ENCODE results near the gene MYPN.
"Not testable (repeated sequence)": the region's sequence is repeated elsewhere in the genome, so short reads cannot be mapped to it uniquely, and the experiment has no call there.

Gene MYPN

GRCh38 chr10:68233046-68233445 is 123.8 kb downstream of the MYPN start:
- DNase-seq (ENCODE audit: low read depth) = no peak

GRCh38 chr10:68235111-68235510 is 125.8 kb downstream of the MYPN start:
- no peak for DNase-seq (ENCODE audit: low read depth)

- no peak for DNase-seq (ENCODE audit: low read depth)
These were observed 126.3 kb downstream of the MYPN start for GRCh38 chr10:68235581-68235980.

GRCh38 chr10:68237173-68237572 is 127.9 kb downstream of the MYPN start:
- no peak for DNase-seq (ENCODE audit: low read depth)

GRCh38 chr10:68238371-68238770 is 129.1 kb downstream of the MYPN start:
- no peak for DNase-seq (ENCODE audit: low read depth)

GRCh38 chr10:68239069-68239468 is 129.8 kb downstream of the MYPN start:
- no peak for DNase-seq (ENCODE audit: low read depth)

- DNase-seq (ENCODE audit: low read depth) = no peak
These were observed 130.4 kb downstream of the MYPN start for GRCh38 chr10:68239596-68240150.

GRCh38 chr10:68242051-68242450 is 132.8 kb downstream of the MYPN start:
- no peak for DNase-seq (ENCODE audit: low read depth)

GRCh38 chr10:68246397-68246796 is 137.1 kb downstream of the MYPN start:
- not testable (repeated sequence) for DNase-seq (ENCODE audit: low read depth)

GRCh38 chr10:68247931-68248330 is 138.6 kb downstream of the MYPN start:
- no peak for DNase-seq (ENCODE audit: low read depth)

- no peak for DNase-seq (ENCODE audit: low read depth)
These were observed 140.0 kb downstream of the MYPN start for GRCh38 chr10:68249297-68249696.

GRCh38 chr10:68251151-68251550 is 141.9 kb downstream of the MYPN start:
- DNase-seq (ENCODE audit: low read depth) = no peak

- no peak for DNase-seq (ENCODE audit: low read depth)
These were observed 142.6 kb downstream of the MYPN start for GRCh38 chr10:68251625-68252495.

- no peak for DNase-seq (ENCODE audit: low read depth)
These were observed 144.1 kb downstream of the MYPN start for GRCh38 chr10:68253346-68253745.

- DNase-seq (ENCODE audit: low read depth) = no peak
These were observed 152.0 kb downstream of the MYPN start for GRCh38 chr10:68261132-68261856.

Data from activated T-cell treated with anti-CD3 and anti-CD28 coated beads for 24 hours (primary cell).